Keratinocyte (primary cell): ENCODE results near the gene ZNF521. TPM values are rescaled to one million over a fixed set of nuclear protein-coding genes. Genes with fewer than 3 reads are reported as not detected.

Source experiments
- DNase-seq: peaks from one replicate; pipeline ENCODE4 v3.0.0-alpha.2; 2011; ENCODE audit warnings: low read depth, missing footprints, low spot score
- FAIRE-seq: peaks from 2 replicates; lab custom pipeline; 2011; peaks lifted over from hg19 to GRCh38; lab: Jason Lieb, UNC
- H2AFZ ChIP-seq: 2 replicates; pipeline ENCODE4 v1.6.0; 2012; ENCODE audit warnings: low read length, control low read depth, inconsistent platforms; ENCODE audit not compliant: control insufficient read depth
- H3K27ac ChIP-seq: 2 replicates; pipeline ENCODE4 v1.5.1; 2011; ENCODE audit warnings: low read length; ENCODE audit not compliant: control insufficient read depth, insufficient read depth
- H3K27me3 ChIP-seq: 3 replicates; pipeline ENCODE4 v1.6.0; 2011; ENCODE audit warnings: low read length; ENCODE audit not compliant: control insufficient read depth, insufficient read depth; ENCODE audit errors: extremely low read depth
- H3K36me3 ChIP-seq, 2 experiments: 2 replicates in 1 of 2; 3 replicates in 1 of 2; pipeline ENCODE4 v1.5.1; 2011; ENCODE audit warnings: low read length in 2 of 2, mild to moderate bottlenecking in 1 of 2; ENCODE audit not compliant: control insufficient read depth in 2 of 2, insufficient read depth in 2 of 2; ENCODE audit errors: extremely low read depth in 1 of 2
- H3K4me1 ChIP-seq: 3 replicates; pipeline ENCODE4 v1.5.1; 2011; ENCODE audit warnings: low read length; ENCODE audit not compliant: control insufficient read depth, insufficient read depth; ENCODE audit errors: extremely low read depth
- H3K4me2 ChIP-seq: 3 replicates; pipeline ENCODE4 v1.6.0; 2011; ENCODE audit warnings: low read depth, low read length; ENCODE audit not compliant: control insufficient read depth, insufficient read depth; ENCODE audit errors: extremely low read depth
- H3K4me3 ChIP-seq, 3 experiments: fragments of 200-600 bp in 1 of 3; sonication (generic) in 1 of 3; 2 replicates in 2 of 3; 3 replicates in 1 of 3; pipeline ENCODE4 v1.5.1; 2011 to 2016; ENCODE audit warnings: low read length in 3 of 3, mild to moderate bottlenecking in 3 of 3, control low read depth in 2 of 3, inconsistent platforms in 1 of 3, low read depth in 1 of 3, mixed read lengths in 1 of 3, mixed run types in 1 of 3, moderate library complexity in 1 of 3; ENCODE audit not compliant: control insufficient read depth in 2 of 3, insufficient read depth in 2 of 3; ENCODE audit errors: extremely low read depth in 1 of 3
- H3K79me2 ChIP-seq: 2 replicates; pipeline ENCODE4 v1.6.0; 2012; ENCODE audit warnings: low read length; ENCODE audit not compliant: control insufficient read depth, insufficient read depth
- H3K9ac ChIP-seq: 3 replicates; pipeline ENCODE4 v1.6.0; 2011; ENCODE audit warnings: low read length; ENCODE audit not compliant: control insufficient read depth, insufficient read depth; ENCODE audit errors: extremely low read depth
- H3K9me1 ChIP-seq: 3 replicates; pipeline ENCODE4 v1.6.0; 2011; ENCODE audit warnings: low read length; ENCODE audit not compliant: control insufficient read depth, insufficient read depth; ENCODE audit errors: extremely low read depth
- H3K9me3 ChIP-seq: 2 replicates; pipeline ENCODE4 v1.5.1; 2012; ENCODE audit warnings: low read depth, low read length; ENCODE audit not compliant: control insufficient read depth
- H4K20me1 ChIP-seq: 3 replicates; pipeline ENCODE4 v1.6.0; 2011; ENCODE audit warnings: low read length; ENCODE audit not compliant: control insufficient read depth, insufficient read depth; ENCODE audit errors: extremely low read depth
- EZH2 ChIP-seq: IDR thresholded peaks from one replicate; pipeline ENCODE4 v1.6.1; 2012; ENCODE audit warnings: inconsistent platforms, mild to moderate bottlenecking, low read length, moderate library complexity
- dilution Hi-C: fragments of 300-500 bp; cut with MboI; formaldehyde crosslinking; loops from one replicate; pipeline ENCODE4 v1.7.0; 2020; ENCODE audit warnings: low sequenced_read_pairs; ENCODE audit not compliant: extremely low pct_ligation_motif_present
- polyA plus RNA-seq, 5 experiments: library from polyadenylated mRNA; depleted of rRNA in 3 of 5; stranded (reverse) in 3 of 5; stranded (forward) in 1 of 5; unstranded in 1 of 5; fragments of >200 nt; gene quantifications; 1 replicate in 1 of 5; 2 replicates in 3 of 5; 3 replicates in 1 of 5; pipeline versions ENCODE4 v1.2.1 to v1.2.3, GENCODE V29; 2011 to 2012; ENCODE audit warnings: missing spikeins in 2 of 5, low read depth in 1 of 5, low replicate concordance in 1 of 5
- TF ChIP-seq, protein P1 (sequence below), 3 experiments: IDR thresholded peaks in 1 of 3; conservative IDR thresholded peaks in 1 of 3; optimal IDR thresholded peaks in 1 of 3; 2 replicates in 2 of 3; 3 replicates in 1 of 3; pipeline versions ENCODE3 to v1.5.1; 2011; ENCODE audit warnings: low read length in 3 of 3, mild to moderate bottlenecking in 3 of 3, moderate library complexity in 2 of 3, control low read depth in 1 of 3, inconsistent platforms in 1 of 3; ENCODE audit not compliant: insufficient read depth in 2 of 3; ENCODE audit errors: extremely low read depth in 1 of 3

Gene ZNF521
- polyA plus RNA-seq, 1 donor (not counting 4 experiments of a cell fraction or from before 2014, with no cell fraction given): 0.07 TPM

- TF ChIP-seq, protein P1, sequence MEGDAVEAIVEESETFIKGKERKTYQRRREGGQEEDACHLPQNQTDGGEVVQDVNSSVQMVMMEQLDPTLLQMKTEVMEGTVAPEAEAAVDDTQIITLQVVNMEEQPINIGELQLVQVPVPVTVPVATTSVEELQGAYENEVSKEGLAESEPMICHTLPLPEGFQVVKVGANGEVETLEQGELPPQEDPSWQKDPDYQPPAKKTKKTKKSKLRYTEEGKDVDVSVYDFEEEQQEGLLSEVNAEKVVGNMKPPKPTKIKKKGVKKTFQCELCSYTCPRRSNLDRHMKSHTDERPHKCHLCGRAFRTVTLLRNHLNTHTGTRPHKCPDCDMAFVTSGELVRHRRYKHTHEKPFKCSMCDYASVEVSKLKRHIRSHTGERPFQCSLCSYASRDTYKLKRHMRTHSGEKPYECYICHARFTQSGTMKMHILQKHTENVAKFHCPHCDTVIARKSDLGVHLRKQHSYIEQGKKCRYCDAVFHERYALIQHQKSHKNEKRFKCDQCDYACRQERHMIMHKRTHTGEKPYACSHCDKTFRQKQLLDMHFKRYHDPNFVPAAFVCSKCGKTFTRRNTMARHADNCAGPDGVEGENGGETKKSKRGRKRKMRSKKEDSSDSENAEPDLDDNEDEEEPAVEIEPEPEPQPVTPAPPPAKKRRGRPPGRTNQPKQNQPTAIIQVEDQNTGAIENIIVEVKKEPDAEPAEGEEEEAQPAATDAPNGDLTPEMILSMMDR (optimal IDR thresholded peaks at IDR 0.05 in 1 of 3, IDR thresholded peaks at IDR 0.05 in 1 of 3, conservative IDR thresholded peaks at IDR 0.05 in 1 of 3; ENCODE audit: extremely low read depth in 1 of 3, insufficient read depth in 2 of 3, low read length in 3 of 3): no peak
- TF ChIP-seq EZH2: no peak
- Histone ChIP-seq H2AFZ (no peak overlapping the region), H3K36me3 (no peaks in the 10 kb centered on the region), H3K27ac (no peak overlapping the region), H4K20me1 (no peaks in the 10 kb centered on the region), H3K4me1 (no peaks in the 10 kb centered on the region), H3K9ac (no peak overlapping the region), H3K4me3 (no peak overlapping the region), H3K27me3 (no peaks in the 10 kb centered on the region), H3K9me1 (no peaks in the 10 kb centered on the region), H3K9me3 (no peaks in the 10 kb centered on the region), H3K79me2 (no peaks in the 10 kb centered on the region), H3K4me2 (no peak overlapping the region)
- DNase-seq (no peak), FAIRE-seq (no peak)
- dilution Hi-C loops: no loop called here
Observed at GRCh38 chr18:25316381-25317018, 35.5 kb downstream of the ZNF521 start.

GRCh38 chr18:25314838-25315190, 37.2 kb downstream of the ZNF521 start:
- no peaks in the 10 kb centered on the region for H3K9me3 ChIP-seq
- H3K27ac ChIP-seq: no peak overlapping the region
- TF ChIP-seq, protein P1 (optimal IDR thresholded peaks at IDR 0.05 in 1 of 3, IDR thresholded peaks at IDR 0.05 in 1 of 3, conservative IDR thresholded peaks at IDR 0.05 in 1 of 3; ENCODE audit: extremely low read depth in 1 of 3, insufficient read depth in 2 of 3, low read length in 3 of 3): no peak
- TF ChIP-seq EZH2: no peak
- H3K27me3 ChIP-seq: no peaks in the 10 kb centered on the region
- H3K9ac ChIP-seq: no peak overlapping the region
- DNase-seq: no peak
- dilution Hi-C loops: no loop called here
- H3K9me1 ChIP-seq: no peaks in the 10 kb centered on the region
- no peaks in the 10 kb centered on the region for H3K4me1 ChIP-seq
- no peak overlapping the region for H2AFZ ChIP-seq
- no peak overlapping the region for H3K4me2 ChIP-seq
- no peak for FAIRE-seq
- H3K36me3 ChIP-seq: no peaks in the 10 kb centered on the region
- no peaks in the 10 kb centered on the region for H4K20me1 ChIP-seq
- H3K79me2 ChIP-seq: no peaks in the 10 kb centered on the region
- H3K4me3 ChIP-seq: no peak overlapping the region
